PC-9 (cell line): Measurements from ENCODE around the gene PDE8A.

Source experiments
- CTCF ChIP-seq: fragments of 200-600 bp; sonication (generic); conservative IDR thresholded peaks from 2 replicates; pipeline ENCODE4 v1.6.1; 2017; ENCODE audit warnings: mixed run types, antibody characterized with exemption, mild to moderate bottlenecking, moderate library complexity
- EZH2 ChIP-seq: fragments of 200-600 bp; sonication (generic); IDR thresholded peaks from 2 replicates; pipeline ENCODE4 v1.8.0; 2017; ENCODE audit warnings: antibody characterized with exemption, low read depth

GRCh38 chr15:85006655-85007054 is 25.0 kb downstream of the PDE8A start:
- TF ChIP-seq CTCF (no peak), EZH2 (no peak)
